ENCODE data around the gene MRGPRE.

MRGPRE gene

DNA sequence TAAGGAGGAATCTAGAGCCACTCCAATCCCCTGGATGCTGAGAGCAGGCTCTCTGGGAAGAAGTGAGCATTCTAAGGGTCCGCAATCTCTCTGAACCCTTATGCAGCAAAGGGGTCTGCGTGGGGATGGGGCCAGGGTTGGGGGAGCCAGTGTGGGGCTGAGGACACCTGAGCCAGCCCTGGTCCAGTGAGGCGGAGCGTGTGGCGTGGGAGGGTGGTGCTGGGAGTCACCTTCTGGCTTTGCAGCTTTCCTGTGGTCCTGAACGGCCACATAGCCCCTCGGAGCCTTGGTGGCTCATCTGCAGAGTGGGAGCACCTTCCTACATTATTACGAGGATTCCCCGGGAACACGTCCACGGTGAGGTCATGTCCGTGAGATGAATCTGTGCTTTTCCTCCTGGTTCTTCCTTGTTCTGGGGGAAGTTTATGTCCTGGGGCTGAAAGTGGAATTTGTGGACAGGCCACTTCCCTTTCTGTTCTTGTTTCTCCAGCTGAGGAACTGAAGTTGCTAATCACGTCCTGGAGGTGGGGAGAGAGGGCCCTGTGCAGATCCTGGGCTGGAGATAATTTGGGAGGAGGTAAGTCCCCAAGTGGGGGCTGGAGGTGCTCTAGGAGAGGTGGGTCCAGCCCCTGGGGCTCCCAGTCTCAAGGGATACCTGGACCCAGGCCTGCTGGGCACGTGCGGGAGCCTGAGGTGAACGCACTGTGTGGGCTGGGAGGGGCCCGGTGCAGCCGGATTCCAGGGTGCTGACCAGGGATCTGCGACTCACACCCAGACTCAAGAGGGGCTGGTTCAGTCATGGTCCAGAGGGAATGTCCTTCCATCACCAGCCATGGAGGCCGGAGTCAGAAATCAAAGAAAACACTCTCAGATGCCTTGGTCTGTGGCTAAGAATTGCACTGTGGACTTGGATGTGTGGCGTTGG, 6.1 kb downstream of the MRGPRE start:
- DNase-seq, result no peak

DNA sequence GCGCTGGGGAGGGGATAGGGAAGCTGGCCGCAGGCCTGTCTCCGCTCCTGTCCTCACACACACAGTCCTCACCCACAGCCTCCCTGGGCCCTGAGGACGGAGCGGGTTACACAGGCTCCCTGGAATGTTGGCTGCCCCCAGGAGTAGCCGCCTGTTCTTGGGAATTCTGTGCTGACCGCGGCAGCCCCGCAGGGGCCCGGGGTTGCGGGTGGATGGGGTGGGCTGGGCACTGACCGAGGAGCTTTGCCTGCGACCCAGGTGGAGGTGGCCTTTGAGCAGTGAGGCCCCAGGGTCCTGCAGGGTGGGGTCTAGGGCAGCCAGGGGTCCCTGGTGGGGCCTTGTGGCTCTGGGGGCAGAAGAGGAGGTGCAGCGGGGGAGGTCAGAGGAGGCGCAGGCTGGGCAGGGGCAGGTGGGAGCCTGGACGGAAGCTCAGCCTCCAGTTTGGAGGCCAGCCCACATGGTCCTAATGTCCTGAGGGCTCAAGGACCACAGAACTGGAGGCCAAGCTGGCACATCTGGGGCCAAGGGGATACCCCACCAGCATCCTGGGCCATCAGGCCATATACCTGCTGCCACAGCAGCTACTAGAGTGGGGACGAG, 7.0 kb downstream of the MRGPRE start:
- no peak for DNase-seq

DNA sequence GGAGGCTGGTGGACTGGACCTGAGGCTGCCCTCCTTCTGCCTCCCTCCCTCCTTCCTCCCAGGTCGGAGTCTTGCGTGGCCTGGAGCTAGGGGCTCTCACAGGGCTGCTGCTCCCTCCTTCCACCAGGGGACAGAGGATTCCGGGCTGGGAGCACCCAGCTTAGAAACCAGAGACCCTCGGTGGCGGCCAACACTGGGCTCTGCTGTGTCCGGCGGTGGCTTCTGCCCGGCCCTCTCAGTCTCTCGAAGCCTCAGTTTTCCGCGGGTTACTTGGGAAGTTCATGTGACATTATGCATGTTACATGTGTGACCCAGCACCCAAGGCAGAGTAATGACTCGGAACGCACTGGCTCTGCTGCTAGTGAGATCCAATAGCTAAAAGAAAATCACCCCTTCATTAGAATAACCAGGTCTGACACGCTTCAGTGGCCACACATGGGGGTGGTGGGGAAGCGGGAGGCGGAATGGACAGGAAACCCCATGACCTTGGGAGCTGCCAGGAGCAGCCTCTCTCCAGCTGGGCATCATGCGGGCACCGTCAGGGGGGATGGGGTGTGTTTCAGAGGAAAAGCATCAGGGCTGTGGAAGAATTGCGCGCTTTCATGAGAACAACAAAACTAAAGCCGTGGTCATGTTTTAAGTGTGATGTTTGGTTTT, 7.7 kb downstream of the MRGPRE start:
- DNase-seq, result no peak

DNA sequence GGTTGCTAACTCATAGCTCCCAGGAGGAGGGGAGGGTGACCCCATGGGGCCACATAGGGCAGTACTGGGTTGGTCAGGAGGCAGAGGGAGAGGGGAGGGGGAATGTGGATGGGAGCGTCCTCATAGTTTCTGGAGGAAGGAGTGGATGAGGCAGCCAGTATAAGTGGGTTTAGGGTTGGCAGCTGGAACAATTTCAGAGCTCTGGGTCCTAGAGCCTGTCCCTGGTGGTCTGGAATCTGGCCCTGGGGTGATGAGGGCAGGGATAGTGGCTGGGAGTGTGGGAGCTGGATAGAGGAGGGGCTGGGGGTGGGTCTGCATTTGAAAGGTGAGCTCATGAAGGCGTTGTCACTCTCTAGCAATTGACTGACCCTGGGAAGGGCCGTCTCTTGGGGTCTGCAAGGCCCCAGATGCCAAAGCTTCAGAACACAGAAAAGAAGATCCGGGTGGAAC, 8.3 kb downstream of the MRGPRE start:
- DNase-seq, result no peak

DNA sequence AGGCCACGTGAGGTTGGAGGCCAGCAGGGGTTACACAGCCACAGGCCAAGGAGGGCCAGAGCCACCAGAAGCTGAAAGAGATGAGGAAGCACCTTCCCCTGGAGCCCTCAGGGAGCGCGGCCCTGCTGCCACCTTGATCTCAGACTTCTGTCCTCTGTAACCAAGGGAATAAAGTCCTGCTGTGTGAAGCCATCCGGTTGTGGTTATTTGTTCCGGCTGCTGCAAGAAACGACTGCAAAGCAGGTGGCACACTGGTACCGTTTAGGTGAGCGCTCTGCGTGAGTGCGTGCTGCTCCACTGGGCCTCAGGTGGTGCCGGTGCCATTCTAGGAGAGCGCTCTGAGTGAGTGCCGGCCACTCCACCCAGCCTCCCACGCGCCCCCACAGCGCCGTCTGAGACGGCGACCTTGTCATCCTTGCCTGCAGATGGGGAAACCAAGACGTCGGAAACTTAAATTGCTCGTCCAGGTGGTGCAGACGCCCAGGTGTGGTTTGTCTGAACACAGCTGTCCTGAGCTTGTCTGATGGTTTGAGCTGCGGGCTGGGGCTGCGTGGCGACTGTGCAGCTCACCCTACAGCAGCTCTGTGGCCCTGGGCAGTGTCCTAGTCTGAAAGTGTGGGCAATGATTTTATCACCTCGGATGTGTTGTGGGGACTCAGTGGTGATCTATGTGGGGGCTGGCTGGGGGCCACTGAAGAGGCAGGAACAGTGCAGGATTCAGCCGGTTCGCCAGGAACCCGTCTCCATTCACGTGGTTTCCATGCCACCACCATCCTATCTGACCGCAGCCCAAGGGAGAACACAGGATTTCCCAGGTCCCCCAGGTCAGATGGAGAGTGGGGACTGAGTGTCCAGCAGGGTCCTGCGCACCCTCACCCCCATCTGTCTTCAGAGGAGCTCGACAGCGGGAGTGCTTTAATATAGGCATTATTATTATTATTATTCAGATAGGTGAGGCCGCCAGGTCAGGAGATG, 9.0 kb downstream of the MRGPRE start:
- DNase-seq, result no peak

DNA sequence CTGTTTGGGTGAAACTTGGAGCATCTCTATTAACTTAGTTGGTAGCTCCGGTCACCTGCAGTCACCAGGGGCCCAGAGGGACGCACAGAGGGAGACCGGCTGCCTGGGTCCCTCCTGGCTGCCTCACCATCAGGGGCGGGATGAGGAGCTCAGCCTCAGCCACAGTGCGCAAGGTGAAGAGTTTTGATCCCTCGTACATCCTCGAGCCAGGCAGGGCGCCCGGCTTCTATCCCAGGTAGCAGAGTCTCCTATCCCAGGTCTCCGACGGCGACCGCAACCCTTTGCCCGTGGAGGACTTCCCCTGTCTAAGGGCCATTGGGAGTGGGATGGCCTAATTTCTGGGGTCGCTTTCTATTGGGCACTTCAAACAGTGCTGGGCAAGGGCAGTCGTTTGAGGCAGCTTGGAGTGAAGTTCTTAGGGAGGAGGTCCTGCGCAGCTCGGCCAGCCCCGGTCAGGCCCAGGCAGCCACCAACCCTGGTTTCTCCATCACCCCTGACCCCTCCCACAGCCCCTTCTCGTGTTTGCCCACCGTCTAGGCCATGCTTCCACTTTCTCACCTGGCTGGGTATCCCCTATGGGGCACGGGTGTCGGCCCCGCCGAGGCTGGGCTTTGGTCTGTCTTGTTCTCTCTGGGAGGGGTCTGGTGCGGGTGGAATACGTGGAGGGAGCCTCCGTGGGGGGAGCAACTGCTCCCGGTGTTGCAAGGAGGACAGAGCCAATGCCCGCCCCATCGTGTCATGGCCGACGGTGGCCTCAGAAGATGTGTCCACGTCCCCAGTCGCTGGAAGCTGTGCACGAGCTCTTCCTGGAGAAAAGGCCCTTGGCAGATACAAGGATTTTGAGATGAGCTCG, 10.0 kb downstream of the MRGPRE start:
- no peak for DNase-seq

DNA sequence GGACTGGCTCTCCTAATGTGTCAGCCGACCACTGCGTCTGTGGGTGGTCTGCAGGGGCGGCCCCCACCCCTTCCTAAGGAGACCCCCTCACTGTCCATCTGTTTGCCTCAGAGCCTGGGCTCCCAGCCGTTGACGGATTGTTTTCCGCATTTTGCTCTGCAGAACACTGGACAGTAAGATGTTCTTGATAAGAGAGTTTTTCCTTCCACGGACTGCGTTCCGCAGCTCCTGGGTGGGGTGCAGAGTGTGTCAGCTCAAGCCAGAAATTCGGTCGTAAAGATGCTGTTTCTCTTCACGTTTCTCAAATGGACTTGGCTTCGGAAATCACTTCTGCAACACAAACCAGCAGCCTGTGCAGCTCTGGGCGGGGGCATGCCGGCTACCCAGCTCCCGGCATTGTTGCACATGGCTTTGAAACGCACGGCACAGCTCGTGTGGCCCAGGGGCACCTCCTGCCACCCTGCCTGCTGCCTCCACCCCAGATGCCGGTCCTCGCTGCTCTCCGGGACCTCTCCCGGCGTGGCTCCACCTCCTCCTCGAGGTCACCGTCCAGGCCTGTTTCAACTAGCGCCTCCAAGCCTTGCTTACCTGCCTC, 10.7 kb downstream of the MRGPRE start:
- DNase-seq, result no peak

DNA sequence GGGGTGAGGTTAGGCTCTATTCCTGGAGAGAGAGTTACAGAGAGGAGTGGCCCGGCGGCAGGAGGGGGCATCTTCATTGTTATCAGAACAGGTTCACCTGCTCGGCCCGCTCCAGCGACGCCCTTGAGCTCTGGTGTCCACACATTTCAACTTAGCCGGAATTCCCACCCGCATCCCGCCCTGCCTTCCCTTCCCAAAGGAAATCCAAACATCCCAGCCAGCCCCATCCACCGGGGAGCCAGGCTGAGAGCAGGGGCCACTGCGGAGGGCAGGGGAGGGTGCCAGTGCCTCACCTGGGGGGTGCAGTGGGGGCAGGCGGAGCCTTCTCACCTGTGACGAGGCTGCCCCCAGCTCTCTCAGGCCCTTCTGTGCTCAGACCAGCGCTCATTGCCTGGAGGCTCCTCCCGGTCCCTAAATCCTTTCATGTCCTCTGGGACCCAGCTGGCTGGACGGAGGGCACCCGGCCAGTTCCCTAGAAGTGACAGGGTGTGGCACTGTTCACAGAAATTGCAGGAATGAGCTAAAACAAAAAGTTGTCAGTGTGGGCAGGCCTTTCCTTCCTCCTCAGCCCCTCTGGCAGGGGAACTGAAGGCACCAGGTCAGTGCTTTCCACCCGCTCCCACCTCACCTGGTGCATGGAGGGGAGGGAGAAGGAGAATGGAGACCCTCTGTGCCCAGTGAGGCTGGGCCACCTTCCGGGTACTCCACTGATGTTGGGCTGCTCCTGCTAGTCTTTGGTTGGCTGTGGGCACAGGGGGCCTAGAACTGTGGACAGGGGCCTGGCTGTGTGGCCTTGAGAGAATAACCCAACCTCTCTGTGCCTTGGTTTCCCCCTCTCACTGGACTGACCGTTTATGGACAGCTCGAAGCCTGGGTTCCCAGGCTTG, 11.5 kb downstream of the MRGPRE start:
- no peak for DNase-seq

DNA sequence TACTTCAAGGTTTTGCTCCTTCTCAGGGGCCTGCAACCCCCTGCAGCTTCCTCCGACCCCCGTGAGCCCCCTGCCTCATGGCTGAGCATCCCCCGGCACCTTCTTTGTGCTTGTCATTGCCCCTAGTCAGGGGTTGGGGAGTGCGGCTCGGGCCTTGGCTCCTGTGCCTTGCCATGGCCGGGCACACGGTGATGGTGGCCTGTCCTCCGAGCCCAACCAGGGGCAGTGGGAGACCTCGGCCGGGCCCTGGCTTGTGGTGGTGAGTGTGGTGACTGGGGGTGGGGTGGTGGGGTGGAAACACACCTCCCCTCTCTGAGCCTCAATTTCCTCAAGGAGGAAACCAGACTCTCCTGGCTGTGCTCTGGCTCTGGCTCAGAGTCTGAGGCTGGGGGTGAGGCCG, 12.1 kb downstream of the MRGPRE start:
- DNase-seq, result no peak

DNA sequence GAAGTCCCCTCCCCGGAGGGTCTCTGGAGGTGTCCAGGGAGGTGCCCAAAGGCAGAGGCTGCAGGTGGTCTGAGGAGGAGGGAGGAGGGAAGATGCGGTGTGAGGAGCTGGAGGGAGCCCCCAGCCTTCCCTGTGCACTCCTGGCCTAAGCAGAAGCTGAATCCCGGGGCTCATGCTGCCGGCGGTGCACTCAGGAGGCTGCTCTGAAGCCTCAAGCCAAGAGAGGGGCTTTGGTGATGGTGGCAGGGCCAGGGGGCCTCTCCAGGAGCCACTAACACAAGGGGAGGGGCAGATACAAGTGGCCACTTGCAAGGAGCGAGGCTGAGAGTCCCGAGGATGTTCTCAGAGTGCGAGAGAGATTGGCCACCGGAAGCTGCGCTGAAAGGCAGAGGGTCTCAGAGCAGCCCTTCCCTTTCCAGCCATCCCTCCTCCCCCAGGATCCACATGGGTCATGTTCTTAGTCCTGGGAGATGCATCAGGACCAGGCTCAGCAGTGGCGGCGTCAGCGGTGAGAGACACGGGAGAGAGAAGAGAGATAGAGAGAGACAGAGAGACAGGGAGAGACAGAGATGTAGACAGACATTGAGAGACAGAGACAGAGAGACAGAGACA, 12.8 kb downstream of the MRGPRE start:
- no peak for DNase-seq

DNA sequence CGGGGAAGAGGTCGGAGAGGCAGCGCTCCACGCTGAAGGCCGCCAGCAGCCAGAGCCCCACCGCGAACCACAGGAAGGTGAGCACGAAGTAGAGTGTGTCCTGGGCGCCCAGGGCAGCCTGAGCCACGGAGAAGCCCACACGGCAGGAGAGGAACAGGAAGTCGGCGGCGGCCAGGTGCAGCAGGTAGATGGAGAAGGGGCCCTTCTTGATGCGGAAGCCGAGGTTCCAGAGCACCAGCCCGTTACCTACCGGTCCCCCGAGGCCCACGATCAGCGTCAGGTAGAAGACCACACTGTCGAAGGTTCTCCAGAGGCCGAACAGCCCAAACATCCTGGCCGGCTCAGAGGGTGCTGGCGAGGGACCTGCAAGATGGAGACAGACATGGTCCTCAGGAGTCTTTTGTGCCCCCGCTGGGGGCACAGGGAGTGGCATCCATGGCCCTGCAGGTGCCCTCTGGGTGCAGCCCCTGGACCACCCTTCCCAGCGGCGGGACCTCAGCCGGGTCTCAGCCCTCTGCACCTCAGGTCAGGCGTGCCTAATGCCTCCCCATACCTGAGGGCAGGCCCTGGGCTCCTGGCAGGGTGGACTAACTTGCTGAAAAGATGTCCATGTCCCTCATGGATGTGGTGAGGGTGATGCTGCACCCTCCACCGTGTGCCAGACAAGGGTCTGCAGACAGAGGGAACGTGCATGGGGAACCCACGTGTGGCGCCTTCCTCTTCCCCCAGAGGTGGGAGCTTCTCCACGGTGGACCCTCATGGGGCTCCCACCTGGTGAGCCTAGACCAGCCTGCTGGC, 13.5 kb downstream of the MRGPRE start, which contains the start of gene MRGPRG:
Gene MRGPRG (minus strand): TSS at position 331 of the 798 bp plus-strand sequence. CDS start 0 bp downstream, at position 331.
- no peak for DNase-seq

DNA sequence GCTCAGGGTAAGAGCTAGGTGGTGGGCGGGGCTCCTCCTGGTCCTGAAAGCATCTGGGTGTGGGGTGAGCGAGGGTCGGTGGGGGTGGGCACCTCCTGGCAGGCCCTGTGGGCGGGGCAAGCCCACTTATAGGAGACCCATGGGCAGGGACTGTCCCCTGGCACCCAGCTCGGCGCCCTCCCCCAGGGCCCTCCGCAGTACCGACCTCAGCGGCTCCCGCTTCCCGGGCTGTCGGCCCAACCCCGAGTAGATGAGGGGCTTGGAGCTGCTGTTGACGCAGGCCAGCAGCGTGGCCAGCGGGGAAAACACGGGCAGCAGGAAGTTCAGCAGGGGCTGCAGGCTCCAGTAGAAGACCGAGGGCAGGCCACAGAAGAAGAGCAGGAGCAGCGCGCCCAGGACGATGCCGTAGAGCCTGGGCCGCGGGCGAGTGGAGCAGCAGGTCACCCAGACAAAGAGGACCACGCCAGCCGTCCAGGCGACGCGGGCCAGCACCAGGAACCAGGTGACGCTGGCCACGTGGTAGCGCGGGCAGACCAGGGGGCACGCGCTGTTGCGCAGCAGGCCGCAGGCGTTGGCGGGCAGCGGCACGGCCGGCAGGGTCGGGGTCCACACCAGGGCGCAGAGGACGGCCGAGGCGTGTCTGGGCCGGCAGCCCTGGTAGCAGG, 14.3 kb downstream of the MRGPRE start:
- DNase-seq, result no peak

DNA sequence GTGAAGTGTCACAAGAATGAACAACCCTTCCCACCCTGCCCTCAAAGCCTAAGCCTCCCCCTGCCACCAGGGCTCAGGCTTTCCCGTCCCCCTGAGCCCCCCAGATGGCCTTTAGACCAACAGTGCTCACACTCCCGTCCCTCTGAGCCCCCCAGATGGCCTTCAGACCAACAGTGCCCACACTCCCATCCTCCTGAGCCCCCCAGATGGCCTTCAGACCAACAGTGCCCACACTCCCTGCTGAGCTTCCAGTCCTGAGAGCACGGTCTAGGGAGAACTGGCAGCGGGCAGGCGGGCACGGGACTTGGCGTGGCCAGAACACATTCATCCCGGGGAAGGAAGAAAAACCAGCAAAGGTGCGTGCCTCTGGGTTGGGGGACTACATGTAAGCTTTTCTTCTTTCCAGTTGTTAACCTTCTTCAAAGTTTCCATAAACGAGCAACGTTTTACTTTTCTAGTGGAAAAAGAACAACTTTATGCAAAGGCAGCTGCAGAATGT, 16.1 kb downstream of the MRGPRE start:
- DNase-seq, result no peak

DNA sequence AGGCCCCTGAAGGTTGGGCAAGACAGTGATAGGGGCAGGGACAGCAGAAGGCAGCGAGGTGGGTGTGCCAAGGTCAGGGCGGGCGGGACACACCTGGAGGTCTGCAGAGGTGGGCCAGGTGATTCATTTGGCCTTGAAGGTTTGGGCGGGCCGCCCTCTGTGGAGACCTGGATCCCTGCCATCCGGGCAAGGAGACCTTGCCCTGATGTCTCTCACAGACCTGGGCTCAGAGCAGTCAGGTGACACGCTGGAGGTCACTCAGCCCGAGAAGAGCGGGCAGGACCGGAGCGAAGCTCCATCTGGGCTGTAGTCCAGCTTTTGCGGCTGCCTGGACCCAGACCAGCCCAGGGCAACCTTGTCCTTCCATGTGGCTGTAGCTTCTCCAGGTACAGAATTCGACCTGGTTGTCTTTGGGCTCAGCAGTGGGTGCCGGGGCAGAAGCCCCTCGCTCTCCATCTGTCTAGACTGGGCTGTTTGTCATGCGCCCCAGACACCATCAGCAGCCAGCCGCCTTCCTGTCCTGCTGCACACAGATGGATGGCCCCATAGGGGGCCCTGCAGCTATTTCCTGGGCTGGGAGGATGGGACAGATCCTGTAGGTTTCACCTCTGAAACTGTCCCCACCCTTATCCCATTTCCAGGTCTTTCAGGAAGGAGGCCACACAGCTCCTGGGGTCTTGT, 16.7 kb downstream of the MRGPRE start:
- DNase-seq, result no peak

DNA sequence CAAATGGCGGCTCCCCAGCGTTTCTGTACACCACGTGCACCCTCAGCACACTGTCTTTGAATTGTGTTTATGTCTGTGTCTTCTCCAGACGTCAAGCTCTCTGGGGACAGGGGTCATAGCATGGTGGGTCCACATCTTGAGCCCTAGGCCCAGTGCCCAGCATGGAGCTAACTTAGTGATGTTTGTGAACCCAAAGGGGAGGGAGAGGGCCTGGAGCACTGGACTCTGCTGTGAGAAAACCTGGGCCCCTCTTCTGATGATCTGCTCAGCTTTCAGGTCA, 17.9 kb downstream of the MRGPRE start:
- no peak for DNase-seq

DNA sequence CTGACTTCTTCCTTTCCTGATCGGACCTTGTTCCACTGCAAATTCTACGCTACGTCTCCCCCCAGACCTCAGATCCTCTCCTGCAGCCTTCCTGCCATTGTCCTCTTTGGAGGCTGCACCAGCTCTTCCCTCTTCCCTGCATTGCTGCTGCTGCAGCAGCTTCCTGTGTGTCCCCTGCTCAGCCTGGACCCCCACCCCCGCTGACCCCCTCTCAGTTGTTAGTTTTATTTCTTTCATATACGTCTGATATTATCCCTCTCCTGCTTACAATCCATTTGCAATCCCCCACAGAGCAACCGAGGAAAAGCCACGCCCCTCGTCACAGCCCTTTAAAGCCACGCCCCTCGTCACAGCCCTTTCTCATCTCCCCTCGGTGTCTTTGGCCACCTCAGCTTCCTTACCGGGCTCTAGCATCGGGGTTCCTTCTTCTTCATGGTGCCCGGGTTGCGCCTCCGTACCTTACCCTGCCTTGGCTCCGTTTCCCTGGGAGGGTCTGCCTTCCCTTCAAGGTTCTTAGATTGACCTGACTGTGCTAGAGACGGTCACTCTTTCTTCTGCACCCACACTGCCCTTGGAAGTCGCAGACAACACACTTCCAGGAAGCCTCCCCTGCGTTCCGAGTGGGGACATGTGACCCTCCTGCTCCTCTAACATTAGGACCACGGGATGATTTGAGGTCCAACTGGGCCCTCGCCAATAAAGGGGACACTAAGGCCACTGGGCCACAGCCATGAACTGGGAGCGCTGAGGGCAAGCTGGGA, 18.4 kb downstream of the MRGPRE start:
- DNase-seq, result no peak

DNA sequence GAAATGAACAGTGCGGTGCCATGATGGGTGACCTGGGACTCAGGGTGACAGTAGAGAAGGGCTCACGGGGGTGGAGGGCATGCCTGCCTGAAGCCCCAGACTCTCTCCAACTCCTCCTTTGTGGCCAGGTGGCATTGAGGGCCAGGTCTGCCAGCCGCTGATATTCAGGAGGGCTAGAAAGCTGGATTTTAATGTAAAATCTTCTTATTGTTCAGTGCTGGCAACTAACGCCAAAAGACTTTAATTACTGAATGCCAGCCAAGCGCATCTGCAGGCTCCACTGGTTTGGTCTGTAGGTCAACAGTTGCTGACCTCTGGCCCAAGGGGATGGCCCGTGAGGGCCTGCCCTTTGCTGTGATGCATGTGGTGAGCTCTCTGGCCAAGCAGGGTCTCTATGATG, 23.9 kb downstream of the MRGPRE start:
- no peak for DNase-seq

All from T1000 (cell line).